SU-DHL-6 (cell line): ENCODE measurements around the gene ARHGEF4.

Source experiments
- EZH2phosphoT487 ChIP-seq: fragments of 200-600 bp; sonication (generic), shearing (Covaris generic); conservative IDR thresholded peaks from 2 replicates; pipeline ENCODE4 v1.6.1; 2018; ENCODE audit warnings: mild to moderate bottlenecking, antibody characterized with exemption, low read length, moderate library complexity, mixed read lengths
- TF ChIP-seq, protein P1 (sequence below): fragments of 200-600 bp; sonication (generic); IDR thresholded peaks from one replicate; pipeline ENCODE4 v1.5.1; 2017; ENCODE audit warnings: antibody characterized with exemption, mild to moderate bottlenecking, low read length, moderate library complexity; ENCODE audit not compliant: insufficient read depth, poor library complexity, severe bottlenecking

DNA sequence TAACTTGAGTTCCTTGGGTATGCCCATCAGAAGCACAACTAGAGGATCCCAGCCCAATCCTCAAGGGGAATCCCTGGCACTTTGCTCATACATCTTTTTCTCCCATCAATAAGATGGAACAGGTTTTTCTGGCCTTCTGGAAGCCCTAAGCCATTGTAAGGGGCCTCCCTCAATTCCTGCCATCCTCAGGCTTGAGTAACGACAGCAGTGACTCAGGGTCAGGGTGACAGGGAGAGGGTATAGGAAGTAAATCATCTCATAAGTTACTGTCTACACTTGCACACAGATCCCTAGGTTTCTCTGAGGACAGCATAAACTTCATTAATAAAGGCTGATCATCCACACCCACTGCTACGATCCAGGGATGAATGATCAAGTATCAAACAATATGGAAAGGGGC is 46.4 kb upstream of the ARHGEF4 start:
- TF ChIP-seq, protein P1, sequence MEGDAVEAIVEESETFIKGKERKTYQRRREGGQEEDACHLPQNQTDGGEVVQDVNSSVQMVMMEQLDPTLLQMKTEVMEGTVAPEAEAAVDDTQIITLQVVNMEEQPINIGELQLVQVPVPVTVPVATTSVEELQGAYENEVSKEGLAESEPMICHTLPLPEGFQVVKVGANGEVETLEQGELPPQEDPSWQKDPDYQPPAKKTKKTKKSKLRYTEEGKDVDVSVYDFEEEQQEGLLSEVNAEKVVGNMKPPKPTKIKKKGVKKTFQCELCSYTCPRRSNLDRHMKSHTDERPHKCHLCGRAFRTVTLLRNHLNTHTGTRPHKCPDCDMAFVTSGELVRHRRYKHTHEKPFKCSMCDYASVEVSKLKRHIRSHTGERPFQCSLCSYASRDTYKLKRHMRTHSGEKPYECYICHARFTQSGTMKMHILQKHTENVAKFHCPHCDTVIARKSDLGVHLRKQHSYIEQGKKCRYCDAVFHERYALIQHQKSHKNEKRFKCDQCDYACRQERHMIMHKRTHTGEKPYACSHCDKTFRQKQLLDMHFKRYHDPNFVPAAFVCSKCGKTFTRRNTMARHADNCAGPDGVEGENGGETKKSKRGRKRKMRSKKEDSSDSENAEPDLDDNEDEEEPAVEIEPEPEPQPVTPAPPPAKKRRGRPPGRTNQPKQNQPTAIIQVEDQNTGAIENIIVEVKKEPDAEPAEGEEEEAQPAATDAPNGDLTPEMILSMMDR, result no peak
- no peak for TF ChIP-seq EZH2phosphoT487
